Epithelial cell of prostate (primary cell): ENCODE data around the gene HMCN2.

Source experiments
- DNase-seq: peaks from one replicate; pipeline ENCODE4 v3.0.0-alpha.2; 2011; ENCODE audit warnings: low read depth, low spot score
- H3K27ac ChIP-seq: fragments of 450-650 bp; 2 replicates; pipeline ENCODE4 v1.5.1; 2017; ENCODE audit warnings: mild to moderate bottlenecking

HMCN2 gene

GRCh38 chr9:130476151-130476730 is 210.7 kb downstream of the HMCN2 start:
- H3K27ac ChIP-seq = no peak overlapping the region
- no peak for DNase-seq

- H3K27ac ChIP-seq = no peak overlapping the region
- DNase-seq = no peak
These were observed 212.0 kb downstream of the HMCN2 start for GRCh38 chr9:130477564-130477963.

DNA sequence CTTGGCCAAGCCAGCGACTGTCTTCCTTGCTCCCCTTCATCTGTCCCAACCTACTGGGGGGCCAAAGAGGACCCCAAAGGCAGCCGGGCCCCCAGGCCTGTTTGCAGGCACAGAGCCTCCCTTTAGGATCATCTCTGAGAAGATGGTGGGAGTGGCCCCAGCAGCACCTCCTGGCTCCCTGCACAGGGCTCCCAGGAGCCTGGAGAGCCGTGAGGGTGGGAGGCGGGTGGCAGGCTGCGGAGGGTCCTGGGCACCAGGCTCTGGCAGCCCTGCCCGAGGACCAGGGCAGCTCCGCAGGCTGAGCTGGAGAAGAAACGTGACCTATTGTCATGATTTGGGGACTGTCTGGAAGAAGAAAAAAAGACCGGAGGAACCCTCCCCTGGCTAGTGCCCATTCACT is 212.6 kb downstream of the HMCN2 start:
- no peak for DNase-seq

DNA sequence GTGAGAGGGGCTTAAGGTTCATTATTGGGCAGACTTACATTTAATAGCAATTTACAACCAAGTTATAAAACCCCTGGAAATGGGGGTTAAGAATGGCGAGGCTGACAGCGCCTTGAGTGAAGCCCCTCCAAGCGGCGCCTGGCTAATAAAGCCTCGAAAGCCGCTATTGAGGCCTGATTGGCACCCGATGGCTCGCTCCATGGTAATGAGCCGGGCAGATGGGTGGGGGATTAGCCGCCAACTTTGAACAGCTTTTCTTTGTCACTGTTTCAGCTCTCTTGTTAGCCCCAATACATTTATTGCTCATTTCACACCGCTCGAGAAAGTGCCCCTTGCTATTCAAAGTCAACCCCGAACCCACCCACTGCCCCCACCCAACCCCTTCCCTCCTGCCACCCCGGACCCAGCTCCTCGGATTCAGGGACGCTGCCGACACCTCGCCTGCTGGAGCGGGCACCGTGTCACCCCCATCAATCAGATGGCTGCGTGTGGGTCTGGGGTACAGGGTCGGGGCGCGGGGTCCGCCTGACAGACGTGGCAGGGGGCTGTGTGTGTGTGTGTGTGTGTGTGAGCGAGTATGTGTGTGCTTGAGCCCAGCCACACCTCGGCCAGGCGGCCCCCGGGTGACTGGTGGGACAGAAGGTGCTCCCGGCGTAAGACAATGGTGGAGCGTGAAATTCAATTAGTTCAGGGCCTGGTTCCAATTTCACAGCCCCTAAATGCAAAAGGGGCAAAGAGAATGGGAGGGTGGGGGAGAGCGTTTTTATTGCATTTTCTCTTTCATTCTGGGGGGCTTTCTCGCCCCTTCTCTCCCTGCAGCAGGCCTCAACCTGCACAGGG is 213.4 kb downstream of the HMCN2 start:
- DNase-seq = no peak

More for the DNA sequence above, 212.6 kb downstream of the HMCN2 start:
- H3K27ac ChIP-seq = no peak overlapping the region

GRCh38 chr9:130479587-130479986 is 214.0 kb downstream of the HMCN2 start:
- no peak overlapping the region for H3K27ac ChIP-seq
- DNase-seq = no peak

More for the DNA sequence above, 213.4 kb downstream of the HMCN2 start:
- H3K27ac ChIP-seq = no peak overlapping the region

DNA sequence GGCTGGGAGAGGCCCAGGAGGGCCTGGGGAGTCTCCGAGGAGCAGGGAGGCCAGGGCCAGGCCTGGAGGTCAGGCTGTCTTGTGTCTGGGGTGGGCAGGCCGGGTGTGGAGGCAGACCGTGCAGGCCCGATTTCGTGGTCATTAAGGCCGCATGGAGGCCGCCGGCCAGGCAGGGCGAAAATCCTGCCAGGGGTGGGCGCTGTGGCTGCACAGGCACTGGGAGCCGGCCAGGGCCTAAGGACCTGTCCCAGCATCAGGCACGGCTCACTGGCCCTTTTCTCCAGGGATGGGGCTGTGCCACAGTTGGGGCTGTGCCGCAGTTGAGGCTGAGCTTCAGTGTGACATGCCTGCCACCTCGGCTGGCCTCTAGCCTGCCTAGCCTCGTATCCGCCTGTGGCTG is 215.1 kb downstream of the HMCN2 start:
- no peak overlapping the region for H3K27ac ChIP-seq
- no peak for DNase-seq

DNA sequence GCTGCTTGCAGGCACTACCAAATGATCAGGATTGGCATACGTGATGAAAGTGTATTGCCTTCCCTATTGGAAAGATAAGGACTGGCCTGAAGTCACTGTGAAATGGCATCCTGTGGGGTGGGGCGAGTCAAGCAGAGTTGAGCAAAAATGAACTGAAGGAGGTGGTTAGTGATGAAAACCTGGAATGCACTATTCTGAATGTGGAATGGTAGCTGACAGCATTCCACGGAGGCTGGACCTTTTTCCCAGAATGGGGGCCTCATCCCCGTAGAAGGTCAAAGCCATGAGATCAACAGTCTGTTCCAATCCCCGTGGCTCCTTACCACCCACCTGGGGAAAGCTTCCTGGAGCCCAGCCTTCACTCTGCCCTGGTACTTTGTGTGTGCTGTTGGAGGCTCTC is 216.9 kb downstream of the HMCN2 start:
- DNase-seq = no peak
- no peak overlapping the region for H3K27ac ChIP-seq

- no peak overlapping the region for H3K27ac ChIP-seq
- DNase-seq = no peak
These were observed 217.9 kb downstream of the HMCN2 start for GRCh38 chr9:130483371-130483971.
